Stimulated activated CD4-positive, alpha-beta T cell treated with anti-CD3 and anti-CD28 coated beads, Interleukin-2, amount 100 ng/mL, for 24 hours (primary cell): ENCODE measurements around the gene C1QTNF5.
A peak's percentile ranks its signal among the peaks of the same experiment; 100 is the strongest.

ENCODE experiments used
- DNase-seq, 2 donors: peaks; one replicate each; pipeline ENCODE4 v3.0.0-alpha.2; 2020

The C1QTNF5 gene

DNA sequence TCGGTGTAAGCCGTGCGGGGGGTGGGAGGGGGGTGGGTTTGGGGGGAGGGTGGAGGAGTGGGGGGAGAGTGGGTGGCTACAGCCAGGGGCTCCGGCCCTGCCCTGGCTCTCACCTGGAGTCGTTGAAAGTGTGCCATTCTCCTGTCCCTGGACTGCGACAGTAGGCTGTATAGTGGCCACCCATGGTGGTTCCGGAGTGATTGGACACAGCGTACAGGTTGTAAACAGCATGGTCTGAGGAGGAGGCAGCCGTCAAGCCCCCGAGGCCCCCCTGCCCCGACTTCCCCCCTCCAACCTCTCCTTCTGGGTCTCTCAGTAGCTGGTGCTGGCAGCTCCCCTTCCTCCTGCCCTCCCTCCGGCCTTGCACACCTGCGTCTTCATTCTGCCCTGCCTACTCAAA, 16.4 kb upstream of the C1QTNF5 start:
- no peak for DNase-seq

DNA sequence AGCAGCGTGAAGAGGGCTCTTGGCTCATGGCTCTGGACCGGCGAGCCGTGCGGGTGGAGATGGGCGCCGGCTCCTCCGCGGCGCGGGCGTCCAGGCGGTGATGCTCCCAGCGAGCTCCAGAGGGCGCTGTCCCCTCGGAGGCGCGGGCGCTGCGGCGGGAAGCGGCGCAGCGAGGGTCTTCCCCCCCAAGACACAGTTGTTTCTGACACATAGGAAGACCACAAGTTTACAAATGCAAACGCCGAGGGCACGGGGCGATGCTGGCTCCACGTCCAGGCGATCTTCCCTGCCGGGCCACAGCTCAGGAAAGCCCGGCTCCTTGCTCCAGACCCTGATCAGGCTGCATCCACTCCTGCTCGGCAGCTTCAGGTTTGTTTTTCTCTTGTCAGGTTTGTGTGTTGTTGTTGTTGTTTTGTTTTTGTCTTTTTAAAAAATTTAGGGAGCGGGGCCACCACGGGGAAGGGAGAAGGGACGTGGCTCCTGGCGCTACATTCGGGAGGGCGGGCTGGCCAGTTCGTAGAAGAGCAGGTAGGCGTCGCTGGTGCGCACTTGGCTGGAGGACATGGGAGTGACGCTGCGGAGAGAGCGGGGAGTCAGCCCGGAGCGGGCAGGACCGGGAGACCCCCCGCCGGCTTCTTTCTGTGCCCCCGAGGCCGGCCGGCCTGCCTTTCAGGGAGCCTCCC, 15.8 kb upstream of the C1QTNF5 start:
- DNase-seq = peak; percentile 74 to 81

GRCh38 chr11:119355091-119355843, 14.6 kb upstream of the C1QTNF5 start:
- DNase-seq = no peak

DNA sequence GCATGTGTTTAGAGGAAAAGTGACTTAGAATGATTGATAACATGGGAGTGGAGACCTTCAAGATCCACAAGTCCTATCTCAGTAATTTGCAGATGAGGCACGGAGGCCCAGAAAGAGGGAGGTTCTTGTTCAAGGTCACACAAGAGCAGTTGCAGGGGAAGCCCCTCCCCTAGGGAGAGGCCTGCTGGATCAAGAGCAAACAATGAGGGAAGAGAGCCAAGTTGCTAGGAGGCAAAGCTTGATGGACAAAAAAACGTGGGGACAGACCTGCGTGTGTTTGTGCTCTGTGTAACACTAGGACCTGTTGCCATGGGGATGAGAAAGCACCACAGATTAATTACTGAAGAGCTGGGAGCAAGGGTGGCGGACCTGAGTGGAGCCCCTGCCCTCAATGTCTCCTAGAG, 12.2 kb upstream of the C1QTNF5 start:
- no peak for DNase-seq

DNA sequence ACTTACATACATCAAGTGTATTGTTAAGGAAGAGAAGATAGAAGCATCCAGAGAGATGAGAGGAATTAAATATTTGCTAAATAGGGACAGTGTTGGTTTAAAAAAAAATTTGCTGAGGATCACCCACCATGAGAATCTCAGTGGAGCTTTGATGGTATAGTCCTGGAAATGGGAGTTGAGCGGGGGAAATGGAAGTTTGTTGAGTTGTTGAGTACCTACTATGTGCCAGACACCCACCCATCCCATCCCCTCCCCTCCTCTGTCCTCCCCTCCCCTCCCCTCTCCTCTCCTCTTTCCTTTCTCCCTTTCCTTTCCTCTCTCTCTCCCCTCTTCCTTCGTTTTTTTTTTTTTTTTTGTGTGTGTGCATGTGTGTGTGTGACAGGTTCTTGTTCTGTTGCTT, 10.5 kb upstream of the C1QTNF5 start:
- DNase-seq = no peak

DNA sequence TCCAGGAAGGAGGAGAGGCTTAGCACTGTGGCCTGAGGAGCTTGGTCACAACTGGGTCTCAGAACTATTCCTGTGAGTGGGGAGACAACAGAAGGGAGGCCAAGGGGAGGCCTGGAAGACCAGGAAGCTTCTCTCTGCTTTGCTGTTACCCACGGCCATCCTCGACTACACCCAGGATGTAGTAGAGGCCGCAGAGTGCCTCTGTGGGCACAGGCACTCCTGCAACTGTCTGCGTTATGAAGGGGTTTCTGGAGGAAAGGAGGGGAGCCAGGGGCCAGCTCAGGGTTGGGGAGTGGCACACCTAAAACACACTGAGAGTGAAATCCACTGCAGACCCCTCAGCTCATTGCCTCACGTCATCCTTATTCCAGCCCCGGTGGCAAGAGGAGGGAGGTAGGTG, 9.6 kb upstream of the C1QTNF5 start:
- no peak for DNase-seq

DNA sequence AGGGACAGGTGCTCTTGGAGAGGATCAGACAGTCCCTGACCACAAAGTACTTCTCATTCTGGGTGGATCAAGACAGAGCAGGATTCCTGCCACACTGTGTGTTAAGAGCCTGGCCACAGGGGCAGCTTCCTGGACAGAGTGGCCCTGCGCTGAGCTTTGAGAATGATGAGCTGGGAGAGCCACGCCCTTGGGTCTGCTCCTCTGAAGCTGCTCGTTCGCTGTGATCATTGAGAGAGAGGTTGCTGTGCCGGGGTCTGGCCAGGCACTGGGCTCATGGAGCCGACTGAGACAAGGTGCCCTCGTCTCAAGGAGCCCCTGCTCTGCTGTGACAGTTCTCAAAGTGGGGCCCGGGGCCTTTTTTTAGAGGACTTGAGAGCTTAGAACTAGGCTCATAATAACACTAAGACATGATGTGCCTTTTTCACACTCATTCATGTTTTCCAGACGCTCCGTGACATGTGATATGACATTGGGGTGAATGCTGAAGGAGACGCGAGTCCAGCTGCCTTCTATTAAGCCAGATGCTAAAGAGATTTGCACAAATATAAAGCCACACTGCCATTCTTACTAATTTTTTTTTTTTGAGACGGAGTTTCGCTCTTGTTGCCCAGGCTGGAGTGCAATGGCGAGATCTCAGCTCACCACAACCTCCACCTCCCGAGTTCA, 7.4 kb upstream of the C1QTNF5 start:
- DNase-seq = no peak

- DNase-seq = no peak
Measured at GRCh38 chr11:119347242-119347641, 6.6 kb upstream of the C1QTNF5 start.

GRCh38 chr11:119346605-119347004, 5.9 kb upstream of the C1QTNF5 start, which contains the start of gene MFRP:
Gene MFRP, minus strand, starts transcription at chr11:119346705. Its CDS starts 192 bp downstream, at chr11:119346513.
- DNase-seq = no peak

- DNase-seq = no peak
Measured at GRCh38 chr11:119345685-119346084, 5.0 kb upstream of the C1QTNF5 start.

DNA sequence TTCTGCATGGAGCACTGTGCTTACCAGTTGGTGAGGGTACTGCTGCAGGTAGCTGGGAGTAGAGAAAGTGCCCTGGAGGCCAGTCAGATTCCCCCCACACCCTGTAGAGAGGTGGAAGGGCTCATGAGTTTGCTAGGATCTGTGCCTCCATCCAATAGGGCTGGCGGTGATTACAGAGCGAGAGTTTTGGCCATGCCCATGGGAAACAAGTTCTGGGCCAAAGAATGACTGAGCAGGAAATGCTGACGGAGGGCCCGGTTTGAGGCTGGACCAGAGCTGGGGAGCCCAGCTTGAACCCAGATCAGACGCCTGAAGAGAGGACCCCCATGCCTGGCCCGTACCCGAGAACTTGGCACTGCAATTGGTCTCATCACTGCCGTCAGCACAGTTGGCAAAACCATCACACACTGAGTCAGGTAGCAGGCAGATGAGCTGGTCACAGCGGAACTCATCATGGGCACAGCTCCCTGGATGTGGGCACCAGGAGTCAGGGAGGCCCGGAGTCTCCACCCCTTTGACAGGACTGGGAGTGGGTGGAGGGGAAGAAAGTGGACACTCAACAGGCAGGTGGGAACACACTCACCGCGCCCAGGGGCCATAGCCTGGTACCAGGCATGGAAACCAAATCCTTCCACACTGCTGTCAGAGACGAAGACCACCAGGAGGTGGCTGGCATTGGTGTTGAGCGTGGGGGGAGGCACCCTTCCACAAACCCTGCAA, 3.8 kb upstream of the C1QTNF5 start:
- DNase-seq = no peak

DNA sequence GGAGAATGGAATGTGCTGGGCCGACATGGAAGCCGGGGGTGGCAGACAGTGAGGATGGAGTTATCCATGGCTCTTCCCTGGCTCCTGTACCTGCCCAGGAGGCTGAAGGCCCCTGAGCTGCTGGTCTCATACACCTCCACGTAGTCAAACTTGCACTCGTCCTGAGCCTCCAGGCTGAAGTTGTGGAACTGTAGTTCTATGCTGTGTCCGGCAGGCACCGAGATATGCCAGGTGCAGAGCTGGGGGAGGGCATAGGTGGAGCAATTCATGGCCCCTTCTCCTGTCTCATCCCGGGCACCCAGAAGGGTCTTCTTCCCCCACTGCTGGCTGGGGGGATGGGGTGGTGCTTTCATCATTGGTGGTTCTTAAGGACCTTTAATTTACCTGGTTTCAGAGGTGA, 3.0 kb upstream of the C1QTNF5 start:
- no peak for DNase-seq

DNA sequence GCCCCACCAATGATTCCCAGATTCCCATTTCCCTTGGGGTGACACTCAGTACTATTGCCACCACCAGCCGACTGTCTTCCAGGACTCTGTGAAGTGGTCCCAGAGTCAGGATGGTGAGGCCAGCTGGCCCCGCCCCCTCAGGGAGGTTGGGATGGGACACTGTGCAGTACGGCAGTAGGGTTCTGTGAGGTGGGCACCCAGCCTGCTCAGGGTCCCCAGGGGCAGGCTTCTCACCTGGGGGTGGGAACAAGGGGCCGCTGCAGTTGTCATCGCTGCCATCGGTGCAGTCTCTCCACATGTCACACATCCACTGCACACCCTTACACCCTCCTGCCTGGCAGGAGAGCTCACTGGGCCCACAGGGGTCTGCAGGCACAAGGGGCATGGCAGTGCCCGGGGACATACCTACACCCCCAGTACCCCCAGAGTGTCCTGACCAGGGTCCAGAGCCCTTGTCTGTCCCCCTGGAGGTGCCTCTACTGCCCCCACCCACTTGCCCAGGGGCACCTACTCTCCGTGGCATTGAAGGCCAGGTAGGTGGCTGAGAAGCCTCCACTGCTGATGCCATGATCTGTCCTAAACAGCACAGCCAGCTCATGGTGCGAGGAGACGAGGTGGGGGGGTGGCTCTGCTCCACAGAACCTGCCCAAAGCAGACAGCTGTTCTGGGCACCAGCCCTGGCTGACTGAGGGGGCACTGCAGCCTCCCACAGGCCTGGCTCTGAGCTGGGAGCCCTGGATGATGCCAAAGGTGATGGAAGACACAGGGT, 1.9 kb upstream of the C1QTNF5 start:
- no peak for DNase-seq

- DNase-seq = no peak
Measured at GRCh38 chr11:119342023-119342300, 1.3 kb upstream of the C1QTNF5 start.

DNA sequence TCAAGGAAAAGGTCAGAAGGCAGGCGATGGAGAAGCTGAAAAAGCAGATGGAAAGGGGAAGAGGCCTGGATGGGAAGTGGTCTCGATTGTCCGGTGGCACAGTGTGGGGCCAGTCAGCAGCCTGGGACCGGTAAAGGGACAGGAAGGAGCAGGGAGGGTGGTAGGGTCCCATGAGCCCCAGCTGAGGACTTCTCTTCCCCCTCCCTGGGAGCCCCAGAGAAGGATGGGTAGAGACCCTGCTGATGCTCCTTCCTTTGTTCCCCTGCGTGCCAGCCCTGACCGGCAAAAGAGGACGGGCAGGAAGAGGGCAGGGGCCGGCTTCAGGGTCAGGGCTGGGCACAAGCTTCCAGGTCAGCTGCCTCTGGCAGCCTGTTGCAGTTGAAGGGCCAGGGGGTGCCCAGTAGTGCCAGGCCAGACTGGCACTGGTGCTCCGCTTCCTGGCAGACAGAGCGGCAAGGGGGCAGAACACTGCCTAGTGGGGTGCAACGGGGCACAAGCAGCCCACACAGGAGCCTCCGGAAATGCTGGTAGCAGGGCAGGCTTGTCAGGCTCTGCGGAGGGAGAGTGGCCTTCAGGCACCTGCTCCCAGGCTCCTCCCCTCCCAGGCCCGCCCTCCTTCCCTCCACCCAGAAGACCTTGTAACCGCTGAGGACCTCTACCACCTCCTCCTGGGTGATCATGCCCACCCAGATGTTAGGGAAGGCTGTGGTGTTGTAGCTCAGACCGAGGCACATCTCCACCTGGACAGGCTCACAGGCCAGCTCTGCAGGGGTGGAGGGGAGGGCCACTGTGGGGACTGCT, 739 bp upstream of the C1QTNF5 start:
- no peak for DNase-seq

- DNase-seq = peak; percentile 49 to 61
Measured at GRCh38 chr11:119339589-119340334, 921 bp downstream of the C1QTNF5 start.

DNA sequence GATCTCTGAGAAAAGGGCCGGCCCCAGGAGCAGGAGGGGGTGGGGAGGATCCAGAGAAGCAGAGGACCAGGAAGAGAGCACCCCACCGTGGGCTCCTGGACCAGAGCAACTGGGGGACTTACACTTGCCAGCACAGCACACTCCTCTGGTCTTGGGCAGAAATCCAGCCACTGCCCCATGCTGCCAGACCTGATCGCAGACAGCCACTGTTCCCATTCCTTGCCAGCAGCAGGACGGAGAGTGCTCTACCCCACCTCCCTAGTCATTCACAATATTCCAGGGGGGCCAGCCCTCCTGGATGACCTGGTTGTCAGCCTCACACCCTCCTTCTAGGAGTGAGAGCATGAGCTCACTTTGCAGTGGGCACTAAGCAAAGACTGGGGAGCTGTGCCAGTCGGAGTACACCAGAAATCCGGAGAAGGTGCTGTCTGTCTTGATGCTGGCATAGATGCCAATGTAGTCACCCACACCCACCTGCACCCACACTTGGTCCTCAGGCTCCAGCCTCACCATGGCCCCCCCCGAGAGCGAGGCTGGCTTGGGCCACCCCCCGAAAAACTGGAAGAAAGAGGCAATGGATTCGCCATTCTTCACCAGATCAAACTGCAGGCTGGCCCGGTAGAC, 1.6 kb downstream of the C1QTNF5 start:
- DNase-seq = no peak

GRCh38 chr11:119338318-119338890, 2.3 kb downstream of the C1QTNF5 start:
- DNase-seq = peak; percentile 72 to 75

- no peak for DNase-seq
Measured at GRCh38 chr11:119337581-119338317, 2.9 kb downstream of the C1QTNF5 start.
